Keratinocyte (primary cell): Measurements from ENCODE around the gene BAZ2B. TPM values are rescaled to one million over a fixed set of nuclear protein-coding genes. Genes with fewer than 3 reads are reported as not detected.
A peak's percentile ranks its signal among the peaks of the same experiment; 100 is the strongest.

Experiments
- DNase-seq: peaks from one replicate; pipeline ENCODE4 v3.0.0-alpha.2; 2011; ENCODE audit warnings: low read depth, missing footprints, low spot score
- FAIRE-seq: peaks from 2 replicates; lab custom pipeline; 2011; peaks lifted over from hg19 to GRCh38; lab: Jason Lieb, UNC
- H2AFZ ChIP-seq: 2 replicates; pipeline ENCODE4 v1.6.0; 2012; ENCODE audit warnings: low read length, control low read depth, inconsistent platforms; ENCODE audit not compliant: control insufficient read depth
- H3K27ac ChIP-seq: 2 replicates; pipeline ENCODE4 v1.5.1; 2011; ENCODE audit warnings: low read length; ENCODE audit not compliant: control insufficient read depth, insufficient read depth
- H3K27me3 ChIP-seq: 3 replicates; pipeline ENCODE4 v1.6.0; 2011; ENCODE audit warnings: low read length; ENCODE audit not compliant: control insufficient read depth, insufficient read depth; ENCODE audit errors: extremely low read depth
- H3K36me3 ChIP-seq, 2 experiments: 2 replicates in 1 of 2; 3 replicates in 1 of 2; pipeline ENCODE4 v1.5.1; 2011; ENCODE audit warnings: low read length in 2 of 2, mild to moderate bottlenecking in 1 of 2; ENCODE audit not compliant: control insufficient read depth in 2 of 2, insufficient read depth in 2 of 2; ENCODE audit errors: extremely low read depth in 1 of 2
- H3K4me1 ChIP-seq: 3 replicates; pipeline ENCODE4 v1.5.1; 2011; ENCODE audit warnings: low read length; ENCODE audit not compliant: control insufficient read depth, insufficient read depth; ENCODE audit errors: extremely low read depth
- H3K4me2 ChIP-seq: 3 replicates; pipeline ENCODE4 v1.6.0; 2011; ENCODE audit warnings: low read depth, low read length; ENCODE audit not compliant: control insufficient read depth, insufficient read depth; ENCODE audit errors: extremely low read depth
- H3K4me3 ChIP-seq, 3 experiments: fragments of 200-600 bp in 1 of 3; sonication (generic) in 1 of 3; 2 replicates in 2 of 3; 3 replicates in 1 of 3; pipeline ENCODE4 v1.5.1; 2011 to 2016; ENCODE audit warnings: low read length in 3 of 3, mild to moderate bottlenecking in 3 of 3, control low read depth in 2 of 3, inconsistent platforms in 1 of 3, low read depth in 1 of 3, mixed read lengths in 1 of 3, mixed run types in 1 of 3, moderate library complexity in 1 of 3; ENCODE audit not compliant: control insufficient read depth in 2 of 3, insufficient read depth in 2 of 3; ENCODE audit errors: extremely low read depth in 1 of 3
- H3K79me2 ChIP-seq: 2 replicates; pipeline ENCODE4 v1.6.0; 2012; ENCODE audit warnings: low read length; ENCODE audit not compliant: control insufficient read depth, insufficient read depth
- H3K9ac ChIP-seq: 3 replicates; pipeline ENCODE4 v1.6.0; 2011; ENCODE audit warnings: low read length; ENCODE audit not compliant: control insufficient read depth, insufficient read depth; ENCODE audit errors: extremely low read depth
- H3K9me1 ChIP-seq: 3 replicates; pipeline ENCODE4 v1.6.0; 2011; ENCODE audit warnings: low read length; ENCODE audit not compliant: control insufficient read depth, insufficient read depth; ENCODE audit errors: extremely low read depth
- H3K9me3 ChIP-seq: 2 replicates; pipeline ENCODE4 v1.5.1; 2012; ENCODE audit warnings: low read depth, low read length; ENCODE audit not compliant: control insufficient read depth
- H4K20me1 ChIP-seq: 3 replicates; pipeline ENCODE4 v1.6.0; 2011; ENCODE audit warnings: low read length; ENCODE audit not compliant: control insufficient read depth, insufficient read depth; ENCODE audit errors: extremely low read depth
- CTCF ChIP-seq, 3 experiments: IDR thresholded peaks in 1 of 3; conservative IDR thresholded peaks in 1 of 3; optimal IDR thresholded peaks in 1 of 3; 2 replicates in 2 of 3; 3 replicates in 1 of 3; pipeline versions ENCODE3 to v1.5.1; 2011; ENCODE audit warnings: low read length in 3 of 3, mild to moderate bottlenecking in 3 of 3, moderate library complexity in 2 of 3, control low read depth in 1 of 3, inconsistent platforms in 1 of 3; ENCODE audit not compliant: insufficient read depth in 2 of 3; ENCODE audit errors: extremely low read depth in 1 of 3
- EZH2 ChIP-seq: IDR thresholded peaks from one replicate; pipeline ENCODE4 v1.6.1; 2012; ENCODE audit warnings: inconsistent platforms, mild to moderate bottlenecking, low read length, moderate library complexity
- dilution Hi-C: fragments of 300-500 bp; cut with MboI; formaldehyde crosslinking; loops from one replicate; pipeline ENCODE4 v1.7.0; 2020; ENCODE audit warnings: low sequenced_read_pairs; ENCODE audit not compliant: extremely low pct_ligation_motif_present
- polyA plus RNA-seq, 5 experiments: library from polyadenylated mRNA; depleted of rRNA in 3 of 5; stranded (reverse) in 3 of 5; stranded (forward) in 1 of 5; unstranded in 1 of 5; fragments of >200 nt; gene quantifications; 1 replicate in 1 of 5; 2 replicates in 3 of 5; 3 replicates in 1 of 5; pipeline versions ENCODE4 v1.2.1 to v1.2.3, GENCODE V29; 2011 to 2012; ENCODE audit warnings: missing spikeins in 2 of 5, low read depth in 1 of 5, low replicate concordance in 1 of 5

Gene BAZ2B
- polyA plus RNA-seq, 1 donor (not counting 4 experiments of a cell fraction or from before 2014, with no cell fraction given), result 27.0 TPM

GRCh38 chr2:159508140-159508539 lies 108.2 kb downstream of the BAZ2B start:
- no peak overlapping the region for H3K27ac ChIP-seq
- no peak overlapping the region for H3K4me2 ChIP-seq
- H3K9me3 ChIP-seq, result no peaks in the 10 kb centered on the region
- H3K9ac ChIP-seq, result no peak overlapping the region
- peaks cover 11% of the 10 kb centered on the region for H3K4me1 ChIP-seq
- no peaks in the 10 kb centered on the region for H3K27me3 ChIP-seq
- no peaks in the 10 kb centered on the region for H3K9me1 ChIP-seq
- H3K79me2 ChIP-seq, result peaks cover 4% of the 10 kb centered on the region
- H2AFZ ChIP-seq, result no peak overlapping the region
- H3K4me3 ChIP-seq, result no peak overlapping the region
- FAIRE-seq (no peak), DNase-seq (no peak)
- no peak for TF ChIP-seq EZH2
- no peak for TF ChIP-seq CTCF (optimal IDR thresholded peaks at IDR 0.05 in 1 of 3, IDR thresholded peaks at IDR 0.05 in 1 of 3, conservative IDR thresholded peaks at IDR 0.05 in 1 of 3; ENCODE audit: extremely low read depth in 1 of 3, insufficient read depth in 2 of 3, low read length in 3 of 3)
- no peaks in the 10 kb centered on the region for H4K20me1 ChIP-seq
- dilution Hi-C loops, result no loop called here
- H3K36me3 ChIP-seq, result no peaks in the 10 kb centered on the region

- H3K4me1 ChIP-seq, result peaks cover 11% of the 10 kb centered on the region
- H3K9me3 ChIP-seq, result no peaks in the 10 kb centered on the region
- H3K9ac ChIP-seq, result no peak overlapping the region
- H3K9me1 ChIP-seq, result no peaks in the 10 kb centered on the region
- no peak overlapping the region for H2AFZ ChIP-seq
- H4K20me1 ChIP-seq, result no peaks in the 10 kb centered on the region
- H3K4me3 ChIP-seq, result no peak overlapping the region
- no peak overlapping the region for H3K27ac ChIP-seq
- TF ChIP-seq EZH2 (no peak), CTCF (optimal IDR thresholded peaks at IDR 0.05 in 1 of 3, IDR thresholded peaks at IDR 0.05 in 1 of 3, conservative IDR thresholded peaks at IDR 0.05 in 1 of 3; ENCODE audit: extremely low read depth in 1 of 3, insufficient read depth in 2 of 3, low read length in 3 of 3) (no peak)
- H3K27me3 ChIP-seq, result no peaks in the 10 kb centered on the region
- FAIRE-seq (peak; percentile 73), DNase-seq (no peak)
- H3K79me2 ChIP-seq, result peaks cover 7% of the 10 kb centered on the region
- dilution Hi-C loops, result no loop called here
- H3K36me3 ChIP-seq, result no peaks in the 10 kb centered on the region
- peak overlapping the region; percentile 11 for H3K4me2 ChIP-seq
Measured at GRCh38 chr2:159506764-159507440, 109.4 kb downstream of the BAZ2B start.
